ENCODE results near the gene ZNF582.

The ZNF582 gene

DNA sequence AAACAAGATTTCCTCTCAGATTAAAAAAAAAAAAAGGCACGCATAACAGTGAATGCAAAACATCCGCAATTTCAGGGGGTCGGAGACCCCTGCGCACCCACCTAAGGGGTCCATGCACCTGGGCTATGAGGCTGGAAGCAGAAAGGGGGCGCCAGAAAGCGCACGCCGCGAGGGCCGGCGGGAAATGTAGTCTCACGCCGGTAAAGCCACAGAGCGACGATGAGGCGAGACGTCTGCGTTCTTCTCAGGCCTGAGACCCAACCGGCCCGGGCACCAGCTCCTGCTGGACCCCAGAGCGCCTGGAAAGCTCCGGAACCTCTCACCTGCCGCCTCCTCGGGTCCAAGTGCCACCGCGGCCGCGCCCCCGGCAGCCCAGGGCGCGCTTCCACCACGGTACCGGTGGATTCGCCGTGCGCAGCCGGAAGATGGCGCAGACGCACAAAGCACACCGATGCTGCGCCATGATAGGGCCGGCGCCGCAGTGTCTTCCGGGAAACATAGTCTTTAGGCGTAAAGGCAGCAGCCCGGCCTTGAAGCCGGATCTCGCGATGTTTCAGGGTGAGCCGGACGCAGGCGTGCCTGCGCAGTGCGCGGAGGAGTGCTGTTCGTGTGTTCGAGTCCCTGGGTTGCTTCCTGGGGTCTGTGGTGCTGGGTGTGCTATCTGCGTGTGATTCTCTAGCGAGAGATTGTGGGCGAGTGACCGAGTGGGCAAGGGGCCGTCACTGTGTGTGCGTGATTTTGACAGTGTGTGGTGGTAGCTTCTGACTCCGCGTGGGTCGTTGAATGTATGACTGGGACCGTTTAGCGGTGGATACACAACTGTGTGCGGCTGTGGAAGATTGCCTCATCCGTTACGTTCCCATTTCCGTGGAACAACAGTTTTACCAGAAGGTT lies at the start of gene ZNF582:
Gene ZNF582, minus strand, starts transcription at position 416 of the 894 bp plus-strand sequence. CDS start 1,782 bp downstream, outside the sequence.
- DNase-seq, result peak; percentile 82

DNA sequence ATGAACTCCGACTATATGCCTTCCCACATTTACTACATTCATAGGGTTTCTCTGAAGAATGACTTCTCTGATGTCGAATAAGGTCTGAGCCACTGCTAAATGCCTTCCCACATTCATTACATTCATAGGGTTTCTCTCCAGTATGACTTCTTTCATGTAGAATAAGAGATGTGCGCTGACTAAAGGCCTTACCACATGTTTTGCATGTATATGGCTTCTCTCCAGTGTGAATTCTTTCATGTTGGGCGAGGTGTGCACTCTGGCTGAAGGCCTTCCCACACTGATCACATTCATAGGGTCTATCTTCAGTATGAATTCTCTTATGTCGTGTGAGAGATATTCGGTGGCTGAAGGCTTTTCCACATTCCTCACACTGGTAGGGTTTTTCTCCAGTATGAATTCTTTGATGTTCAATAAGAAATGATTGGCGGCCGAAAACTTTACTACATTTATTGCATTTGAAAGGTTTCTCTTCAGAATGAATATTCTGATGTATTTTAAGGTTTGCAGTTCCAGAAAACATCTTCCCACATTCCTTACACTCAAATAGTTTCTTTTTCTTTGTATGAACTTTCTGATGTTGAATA lies 48.0 kb upstream of the ZNF582 start:
- DNase-seq, result no peak

DNA sequence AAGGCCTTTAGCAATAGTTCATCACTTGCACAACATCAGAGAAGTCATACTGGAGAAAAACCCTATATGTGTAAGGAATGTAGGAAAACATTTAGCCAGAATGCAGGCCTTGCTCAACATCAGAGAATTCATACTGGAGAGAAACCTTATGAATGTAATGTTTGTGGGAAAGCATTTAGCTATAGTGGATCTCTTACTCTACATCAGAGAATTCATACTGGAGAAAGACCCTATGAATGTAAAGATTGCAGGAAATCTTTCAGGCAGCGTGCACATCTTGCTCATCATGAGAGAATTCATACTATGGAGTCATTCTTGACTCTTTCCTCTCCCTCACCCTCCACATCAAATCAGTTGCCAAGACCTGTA lies 30.6 kb upstream of the ZNF582 start:
- no peak for DNase-seq

DNA sequence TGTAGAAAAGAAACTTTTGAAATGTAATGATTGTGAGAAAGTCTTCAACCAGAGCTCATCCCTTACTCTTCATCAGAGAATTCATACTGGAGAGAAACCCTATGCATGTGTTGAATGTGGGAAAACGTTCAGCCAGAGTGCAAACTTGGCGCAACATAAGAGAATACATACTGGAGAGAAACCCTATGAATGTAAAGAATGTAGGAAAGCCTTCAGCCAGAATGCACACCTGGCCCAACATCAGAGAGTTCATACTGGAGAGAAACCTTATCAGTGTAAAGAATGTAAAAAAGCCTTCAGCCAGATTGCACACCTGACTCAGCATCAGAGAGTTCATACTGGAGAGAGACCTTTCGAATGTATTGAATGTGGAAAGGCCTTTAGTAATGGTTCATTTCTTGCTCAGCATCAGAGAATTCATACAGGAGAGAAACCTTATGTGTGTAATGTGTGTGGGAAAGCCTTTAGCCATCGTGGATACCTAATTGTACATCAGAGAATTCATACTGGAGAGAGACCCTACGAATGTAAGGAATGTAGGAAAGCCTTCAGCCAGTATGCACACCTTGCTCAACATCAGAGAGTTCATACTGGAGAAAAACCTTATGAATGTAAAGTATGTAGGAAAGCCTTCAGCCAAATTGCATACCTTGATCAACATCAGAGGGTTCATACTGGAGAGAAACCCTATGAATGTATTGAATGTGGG lies 30.1 kb upstream of the ZNF582 start:
- DNase-seq, result no peak

DNA sequence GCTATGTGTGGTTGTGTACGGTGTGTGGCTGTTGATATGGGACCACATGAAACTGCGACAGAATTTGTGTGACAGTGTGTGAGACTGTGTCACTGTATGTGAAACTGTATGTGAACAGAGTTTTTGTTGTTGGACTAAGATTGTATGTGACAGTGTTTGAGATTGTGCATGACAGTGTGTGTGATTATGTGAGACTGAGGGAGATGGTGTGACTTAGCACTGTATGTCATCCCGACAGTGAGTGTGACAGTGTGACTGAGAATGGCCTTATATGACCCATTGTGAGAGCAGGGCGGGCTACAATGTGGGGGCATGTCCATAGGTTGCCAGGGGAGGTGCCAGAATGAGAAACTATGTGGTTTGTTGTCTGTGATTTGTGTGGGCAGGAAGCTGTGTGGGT lies 11.7 kb upstream of the ZNF582 start:
- no peak for DNase-seq

DNA sequence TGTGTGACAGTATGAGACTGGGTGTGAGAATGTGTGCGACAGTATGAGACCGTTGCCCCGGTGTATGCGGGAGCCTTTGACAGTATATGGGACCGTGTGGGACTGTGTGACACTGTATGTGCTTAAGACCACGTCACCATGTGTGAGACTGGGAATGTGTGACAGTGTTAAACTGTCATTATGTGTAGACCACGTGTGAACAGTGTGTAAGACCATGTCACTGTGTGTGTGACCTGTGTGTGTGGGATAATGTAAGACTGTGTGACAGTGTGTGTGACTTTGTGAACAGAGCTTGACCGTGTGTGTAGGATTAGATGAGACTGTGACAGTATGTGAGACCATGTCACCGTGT lies 11.3 kb upstream of the ZNF582 start:
- DNase-seq, result no peak

DNA sequence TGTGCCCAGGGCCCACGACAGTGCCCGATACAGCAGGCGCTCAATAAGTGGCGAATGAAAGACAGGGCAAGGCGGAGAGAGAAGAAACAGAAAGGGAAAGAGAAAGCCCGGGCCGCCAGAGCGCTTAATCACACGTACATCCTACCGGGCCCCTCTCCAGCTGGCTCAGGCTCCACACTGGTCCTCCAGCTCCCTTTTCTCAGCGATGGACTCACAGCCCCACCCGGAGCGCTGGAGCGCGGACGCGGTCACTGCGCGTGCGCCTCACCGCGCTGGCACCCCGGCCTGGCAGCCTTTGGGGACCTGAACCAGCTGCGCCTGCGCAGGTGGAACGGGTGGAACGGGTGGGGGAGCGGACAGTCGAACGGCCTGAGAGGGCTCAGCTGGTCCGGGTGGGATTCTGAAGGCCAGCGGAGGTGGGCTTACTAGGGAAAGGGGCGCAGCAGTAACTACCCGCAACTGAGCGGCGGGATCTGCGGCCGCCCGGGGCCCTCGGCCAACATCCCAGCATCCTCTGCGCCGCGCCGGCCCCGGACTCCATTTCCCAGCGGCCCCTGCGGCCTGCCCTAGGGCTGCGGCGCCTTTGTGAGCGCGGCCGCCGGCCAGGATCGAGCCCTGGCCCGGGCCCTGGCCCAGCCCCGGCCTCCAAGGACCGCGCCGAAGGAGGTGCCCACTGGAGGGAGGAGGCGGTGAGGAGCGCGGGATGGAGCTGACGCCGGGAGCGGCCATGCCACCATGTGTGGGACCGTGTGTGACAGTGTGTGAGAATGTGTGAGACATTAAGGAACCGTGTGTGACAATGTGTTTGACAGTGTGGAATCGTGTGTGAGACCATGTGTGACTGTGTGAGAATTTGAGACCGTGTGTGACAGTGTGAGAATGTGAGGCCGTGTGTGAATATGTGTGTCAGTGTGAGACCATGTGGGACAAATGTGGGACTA lies 10.7 kb upstream of the ZNF582 start, which contains the start of gene ZNF583:
Gene ZNF583, plus strand, starts transcription at position 569 of the 941 bp plus-strand sequence. CDS start 2,783 bp downstream, outside the sequence.
- peak; percentile 88 for DNase-seq

DNA sequence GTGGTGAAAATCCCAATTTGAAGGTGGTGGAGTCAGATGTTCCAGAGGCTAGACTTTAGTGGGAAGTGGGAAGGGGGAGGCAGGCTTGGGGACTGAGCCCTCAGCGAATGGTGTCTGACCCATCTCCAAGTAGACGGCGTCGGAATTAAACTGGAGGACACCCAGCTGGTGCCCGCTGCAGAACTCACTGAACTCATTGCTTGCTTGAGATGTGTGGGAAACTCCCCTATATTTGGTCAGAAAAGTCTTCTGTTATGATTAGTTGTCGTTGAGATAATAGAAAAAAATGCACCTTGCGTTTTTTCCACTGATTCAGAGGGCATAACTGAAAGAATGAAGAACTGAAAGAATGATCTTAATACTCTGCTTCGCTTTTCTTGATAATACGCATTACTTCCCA lies 9.9 kb upstream of the ZNF582 start:
- no peak for DNase-seq

DNA sequence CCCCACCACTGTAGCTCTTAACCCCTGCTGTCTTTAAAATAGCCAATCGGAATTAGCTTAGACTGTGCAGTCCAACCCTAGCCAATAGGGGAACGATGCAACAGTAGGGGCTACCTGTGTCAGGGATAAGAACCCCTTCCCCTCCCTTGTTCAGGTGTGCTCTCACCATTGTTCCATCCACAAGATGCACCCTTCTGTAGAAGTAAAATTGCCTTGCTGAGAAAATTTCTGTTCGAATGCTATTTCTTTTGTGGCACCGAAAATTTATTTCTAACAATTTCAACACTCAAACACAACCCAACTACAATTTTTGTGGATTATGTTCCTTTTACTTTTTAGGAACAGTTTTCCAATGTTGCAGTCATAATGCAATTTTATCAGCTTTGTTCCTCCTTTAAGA lies 7.2 kb upstream of the ZNF582 start:
- no peak for DNase-seq

DNA sequence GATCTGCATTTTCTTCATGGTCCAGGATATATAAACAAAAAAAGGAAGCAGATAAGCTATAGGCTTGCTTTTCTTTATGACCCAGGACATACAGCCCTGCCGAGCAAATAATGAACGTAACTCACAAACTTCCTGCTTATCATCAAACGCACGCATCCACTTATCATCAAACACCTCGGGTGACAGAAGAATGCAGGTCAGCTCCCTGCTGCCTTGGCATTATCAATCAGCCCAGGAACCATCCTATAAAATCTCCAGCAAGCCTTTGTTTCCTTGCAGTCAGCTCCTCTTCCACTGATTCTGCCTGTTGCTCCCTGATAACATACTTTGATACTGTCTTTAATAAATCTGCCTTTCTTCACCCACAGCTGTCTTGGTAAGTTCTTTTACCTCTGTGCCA lies 5.5 kb upstream of the ZNF582 start:
- DNase-seq, result no peak

DNA sequence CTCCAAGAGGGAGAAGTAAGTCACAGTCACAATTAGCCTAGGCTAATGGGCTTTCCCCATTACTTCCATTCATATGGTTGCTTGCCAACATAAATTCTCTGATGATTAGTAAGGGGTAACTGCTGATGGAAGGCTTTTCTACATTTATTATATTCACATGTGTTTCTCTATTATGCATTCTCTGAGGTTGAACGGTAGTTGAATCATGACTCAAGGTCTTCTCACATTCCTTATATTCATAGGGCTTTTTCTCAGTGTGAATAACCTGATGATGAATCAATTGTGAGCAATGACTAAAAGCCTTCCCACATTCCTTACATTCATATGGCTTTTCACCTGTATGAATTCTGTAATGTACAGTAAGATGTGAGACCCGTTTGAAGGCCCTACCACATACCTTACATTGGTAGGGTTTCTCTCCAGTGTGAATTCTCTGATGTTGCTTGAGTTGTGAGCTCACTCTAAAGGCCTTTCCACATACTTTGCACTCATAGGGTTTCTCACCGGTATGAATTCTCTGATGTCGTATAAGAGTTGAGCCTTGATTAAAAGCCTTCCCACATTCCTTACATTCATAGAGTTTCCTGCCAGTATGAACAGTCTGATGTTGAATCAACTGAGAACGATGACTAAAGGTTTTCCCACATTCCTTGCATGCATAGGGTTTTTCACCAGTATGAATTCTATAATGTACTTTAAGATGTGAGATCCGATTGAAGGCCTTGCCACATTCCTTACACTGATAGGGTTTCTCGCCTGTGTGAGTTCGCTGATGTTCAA lies 9.3 kb downstream of the ZNF582 start:
- no peak for DNase-seq

DNA sequence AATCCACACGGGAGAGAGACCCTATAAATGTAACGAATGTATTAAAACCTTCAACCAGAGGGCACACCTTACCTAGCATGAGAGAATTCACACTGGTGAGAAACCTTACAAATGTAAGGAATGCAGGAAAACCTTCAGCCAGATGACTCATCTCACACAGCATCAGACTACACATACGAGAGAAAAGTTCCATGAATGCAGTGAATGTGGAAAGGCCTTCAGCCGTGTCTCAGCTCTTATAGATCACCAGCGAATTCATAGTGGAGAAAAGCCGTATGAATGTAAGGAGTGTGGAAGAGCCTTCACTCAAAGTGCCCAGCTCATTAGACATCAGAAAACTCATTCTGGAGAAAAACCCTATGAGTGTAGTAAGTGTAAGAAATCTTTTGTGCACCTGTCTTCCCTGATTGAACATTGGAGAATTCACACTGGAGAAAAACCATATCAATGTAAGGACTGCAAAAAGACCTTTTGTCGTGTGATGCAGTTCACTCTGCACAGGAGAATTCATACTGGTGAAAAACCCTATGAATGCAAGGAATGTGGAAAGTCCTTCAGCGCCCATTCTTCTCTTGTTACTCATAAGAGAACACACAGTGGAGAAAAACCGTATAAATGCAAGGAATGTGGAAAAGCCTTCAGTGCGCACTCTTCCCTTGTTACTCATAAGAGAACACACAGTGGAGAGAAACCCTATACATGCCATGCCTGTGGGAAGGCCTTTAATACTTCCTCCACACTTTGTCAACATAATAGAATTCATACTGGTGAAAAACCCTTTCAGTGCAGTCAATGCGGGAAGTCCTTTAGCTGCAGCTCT lies 16.0 kb downstream of the ZNF582 start:
- no peak for DNase-seq

DNA sequence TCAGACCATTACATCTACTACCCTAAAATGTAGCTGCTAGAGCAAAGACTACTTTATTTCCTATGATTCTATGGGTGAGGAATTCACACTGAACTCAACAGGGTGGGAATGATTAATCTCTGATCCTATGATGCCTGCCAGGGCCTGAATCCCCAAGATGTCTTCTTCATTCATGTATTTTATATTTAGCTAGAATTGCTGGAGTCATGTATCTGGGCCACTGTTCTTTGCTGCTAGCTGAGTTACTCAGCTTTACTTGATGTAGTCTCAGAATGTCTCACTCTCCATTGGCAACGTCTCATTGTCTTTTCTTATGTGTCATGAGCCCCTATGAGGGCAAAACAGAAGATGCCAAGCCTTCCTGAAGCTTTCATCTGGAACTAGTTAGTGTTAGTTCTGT lies 21.1 kb downstream of the ZNF582 start:
- DNase-seq, result no peak

DNA sequence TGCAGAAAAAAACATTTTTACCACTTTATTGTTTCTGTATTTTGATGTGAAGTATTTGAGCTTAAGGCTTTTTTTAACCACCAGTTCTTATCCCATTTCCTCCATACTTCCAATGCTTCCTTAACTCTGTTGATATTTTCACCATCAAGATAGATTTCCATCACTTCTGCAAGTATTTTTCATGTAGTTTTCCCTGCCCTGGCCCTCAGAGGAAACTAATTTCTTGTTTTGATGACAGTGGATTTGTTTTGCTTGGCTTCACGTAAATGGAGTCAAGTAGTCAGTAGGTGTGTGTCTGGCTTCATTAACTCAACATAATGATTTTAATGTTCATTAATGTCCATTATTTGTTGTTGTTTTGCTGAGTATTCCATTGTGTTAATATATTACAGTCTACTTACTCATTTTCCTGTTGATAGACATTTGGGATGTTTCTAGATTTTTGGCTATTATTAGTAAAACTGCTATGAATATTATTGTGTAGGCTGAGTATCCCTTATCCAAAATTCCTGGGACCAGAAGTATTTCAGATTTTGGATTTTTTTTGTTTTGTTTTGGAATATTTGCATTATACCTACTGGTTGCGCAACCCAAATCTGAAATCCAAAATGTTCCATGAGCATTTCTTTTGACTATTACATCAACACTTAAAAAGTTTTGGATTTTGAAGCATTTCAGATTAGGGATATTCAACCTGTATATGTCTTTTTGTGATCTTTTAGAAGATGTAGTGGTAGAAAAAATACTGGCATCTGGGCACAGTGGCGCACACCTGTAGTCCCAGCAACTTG lies 23.3 kb downstream of the ZNF582 start:
- no peak for DNase-seq

DNA sequence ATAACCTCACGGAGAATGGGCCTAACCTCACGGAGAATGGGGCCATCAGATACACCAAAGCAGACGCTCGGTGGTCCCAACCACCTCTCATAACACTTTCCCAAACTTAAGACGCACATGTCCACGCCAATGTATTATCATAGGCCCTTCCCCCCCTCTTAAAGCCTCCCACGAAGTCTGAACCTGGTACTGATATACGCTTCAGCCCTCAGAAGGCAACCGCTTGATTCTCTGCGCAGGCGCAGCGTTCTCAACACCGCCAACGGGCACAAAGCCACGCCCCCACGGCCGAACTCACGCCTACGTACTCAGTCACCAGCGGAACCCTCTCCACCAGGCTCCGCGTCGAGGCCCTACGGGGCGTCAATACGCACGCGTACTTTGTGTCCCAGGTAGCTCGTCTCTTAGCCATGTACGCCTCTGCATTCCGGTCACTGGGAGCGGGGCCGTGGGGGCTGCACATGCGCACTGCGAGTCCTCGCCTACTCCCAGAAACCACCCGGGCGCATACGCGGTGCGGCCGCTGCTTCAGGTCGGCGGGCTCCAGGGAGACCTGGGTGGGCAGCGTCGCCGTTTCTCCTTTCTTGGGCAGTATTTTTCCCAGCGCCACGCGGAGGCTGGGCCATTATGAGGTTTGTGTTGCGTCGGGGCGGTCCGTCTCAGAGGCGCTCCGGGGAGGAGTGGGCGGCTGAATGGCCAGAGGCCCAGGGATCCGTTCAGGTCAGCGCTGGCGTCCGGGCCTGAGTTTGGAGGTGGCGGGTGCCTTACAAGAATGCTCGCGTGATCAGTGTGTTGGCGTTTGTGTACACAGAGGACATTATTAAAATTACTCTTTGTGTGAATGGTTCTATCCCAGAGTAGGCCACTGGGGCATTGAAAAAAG lies 25.3 kb downstream of the ZNF582 start:
- DNase-seq, result peak; percentile 79

DNA sequence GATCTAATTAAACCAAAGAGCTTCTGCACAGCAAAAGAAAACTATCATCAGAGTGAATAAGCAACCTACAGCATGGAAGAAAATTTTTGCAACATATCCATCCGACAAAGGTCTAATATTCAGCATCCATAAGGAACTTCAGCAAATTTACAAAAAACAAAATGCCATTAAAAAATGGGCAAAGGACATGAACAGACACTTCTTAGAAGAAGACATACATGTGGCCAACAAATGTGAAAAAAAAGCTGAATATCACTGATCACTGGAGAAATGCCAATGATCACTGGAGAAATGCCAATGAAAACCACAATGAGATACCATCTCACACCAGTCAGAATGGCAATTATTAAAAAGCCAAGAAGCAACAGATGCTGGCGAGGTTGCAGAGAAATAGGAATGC lies 32.5 kb downstream of the ZNF582 start:
- no peak for DNase-seq

DNA sequence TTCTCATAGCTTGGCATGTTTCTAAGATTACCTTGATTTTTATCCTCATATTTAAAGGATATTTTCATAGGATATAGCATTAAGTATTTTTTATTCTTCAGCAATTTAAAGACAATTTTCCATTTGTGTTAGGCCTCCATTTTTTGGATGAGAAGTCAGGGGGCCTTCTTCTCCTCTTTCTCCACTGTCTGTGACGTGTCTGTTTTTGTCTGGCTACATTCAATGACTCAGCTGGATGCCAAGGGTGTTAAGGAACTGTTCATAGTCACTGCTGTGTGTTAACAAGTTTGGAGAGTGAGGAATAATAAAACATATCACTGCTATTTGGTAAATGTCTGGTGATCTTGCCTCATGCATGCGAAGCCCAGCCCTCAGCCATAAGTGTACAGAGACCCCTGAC lies 36.4 kb downstream of the ZNF582 start:
- DNase-seq, result no peak

DNA sequence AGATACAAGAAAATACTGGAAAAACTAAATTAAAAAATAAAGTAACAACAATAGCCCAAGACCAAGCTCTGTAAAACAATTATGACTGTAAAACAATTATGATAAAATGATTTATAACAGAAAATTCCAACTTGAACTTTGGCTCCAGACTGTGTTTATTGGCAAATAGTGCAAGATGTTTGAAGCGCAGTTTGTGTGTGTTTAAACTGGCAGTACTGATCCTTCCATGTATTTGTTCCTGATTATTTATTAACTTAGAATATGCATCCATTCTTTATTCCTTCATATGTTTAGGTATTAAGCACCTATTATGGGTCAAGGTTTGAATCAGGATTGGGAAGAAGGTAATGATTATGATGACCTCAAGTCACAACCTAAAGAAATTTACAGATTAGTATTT lies 37.8 kb downstream of the ZNF582 start:
- no peak for DNase-seq

DNA sequence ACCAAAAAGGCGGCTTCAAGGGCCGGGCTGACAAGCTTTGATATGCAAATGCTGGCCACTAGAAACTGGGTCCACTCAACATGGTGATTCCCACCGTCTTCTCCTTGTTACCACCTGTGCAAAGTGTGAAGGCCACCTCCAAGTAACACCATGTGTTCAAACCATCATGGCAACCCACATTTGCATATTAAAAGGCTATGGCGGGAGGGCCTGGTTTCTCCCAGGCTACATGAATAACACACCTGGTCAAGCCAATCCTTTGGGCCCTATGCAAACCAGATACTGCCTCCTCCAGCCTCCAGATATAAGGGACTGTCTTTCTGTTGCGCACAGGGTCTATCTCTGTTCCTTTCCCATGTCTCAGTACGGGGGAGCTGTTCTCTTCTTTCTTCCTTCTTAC lies 42.1 kb downstream of the ZNF582 start:
- no peak for DNase-seq
